ENCODE results near the gene HIGD1A. TPM values are rescaled to one million over a fixed set of nuclear protein-coding genes. Genes with fewer than 3 reads are reported as not detected.

Gene HIGD1A
- polyA plus RNA-seq, 1 donor (not counting 4 experiments of a cell fraction or from before 2014, with no cell fraction given) = 443 TPM

DNA sequence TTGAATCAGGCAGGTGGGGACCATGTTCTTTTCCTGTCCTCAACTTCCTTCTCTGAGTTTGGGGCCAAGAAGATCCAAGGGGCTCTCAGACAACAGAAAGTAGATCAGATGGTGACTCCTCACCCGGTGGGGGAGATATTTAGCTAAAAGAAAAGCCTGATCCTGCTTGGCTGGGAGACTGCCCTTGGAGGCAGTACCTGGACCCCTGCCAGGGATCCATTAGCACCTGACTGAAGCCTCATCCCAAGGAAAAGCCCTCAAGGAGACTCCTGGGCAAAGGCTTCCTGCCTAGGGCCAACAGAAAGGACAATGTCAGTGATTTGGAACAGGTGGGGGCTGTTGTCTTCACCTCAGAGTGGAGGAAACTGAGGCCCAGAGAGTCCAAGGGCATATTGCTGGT lies 68.2 kb downstream of the HIGD1A start:
- no peak for FAIRE-seq

GRCh38 chr3:42735615-42736014 lies 68.7 kb downstream of the HIGD1A start:
- no peak for DNase-seq (ENCODE audit: low read depth, low spot score)
- dilution Hi-C loops (cut with MboI; ENCODE audit: extremely low pct_ligation_motif_present, low sequenced_read_pairs) = no loop called here
- H3K79me2 ChIP-seq (ENCODE audit: control insufficient read depth, insufficient read depth, low read length) = no peaks in the 10 kb centered on the region

More for the DNA sequence above, 68.2 kb downstream of the HIGD1A start:
- H3K27me3 ChIP-seq (ENCODE audit: control insufficient read depth, extremely low read depth, insufficient read depth, low read length) = peaks cover 4% of the 10 kb centered on the region
- H3K9ac ChIP-seq (ENCODE audit: control insufficient read depth, extremely low read depth, insufficient read depth, low read length) = no peak overlapping the region
- no peak overlapping the region for H3K4me2 ChIP-seq (ENCODE audit: control insufficient read depth, extremely low read depth, insufficient read depth, low read depth, low read length)
- no peaks in the 10 kb centered on the region for H3K9me3 ChIP-seq (ENCODE audit: control insufficient read depth, low read depth, low read length)
- H3K27ac ChIP-seq (ENCODE audit: control insufficient read depth, insufficient read depth, low read length) = no peak overlapping the region
- H3K36me3 ChIP-seq (ENCODE audit: control insufficient read depth in 2 of 2, extremely low read depth in 1 of 2, insufficient read depth in 2 of 2, low read length in 2 of 2) = no peaks in the 10 kb centered on the region
- no peaks in the 10 kb centered on the region for H3K9me1 ChIP-seq (ENCODE audit: control insufficient read depth, extremely low read depth, insufficient read depth, low read length)
- dilution Hi-C loops (cut with MboI; ENCODE audit: extremely low pct_ligation_motif_present, low sequenced_read_pairs) = no loop called here
- no peaks in the 10 kb centered on the region for H3K79me2 ChIP-seq (ENCODE audit: control insufficient read depth, insufficient read depth, low read length)
- no peak overlapping the region for H2AFZ ChIP-seq (ENCODE audit: control insufficient read depth, low read length)
- no peak for DNase-seq (ENCODE audit: low read depth, low spot score)
- peaks cover 2% of the 10 kb centered on the region for H4K20me1 ChIP-seq (ENCODE audit: control insufficient read depth, extremely low read depth, insufficient read depth, low read length)
- H3K4me3 ChIP-seq (ENCODE audit: control insufficient read depth in 2 of 3, extremely low read depth in 1 of 3, insufficient read depth in 2 of 3, low read depth in 1 of 3, low read length in 3 of 3) = no peak overlapping the region
- TF ChIP-seq CTCF (optimal IDR thresholded peaks at IDR 0.05 in 1 of 3, IDR thresholded peaks at IDR 0.05 in 1 of 3, conservative IDR thresholded peaks at IDR 0.05 in 1 of 3; ENCODE audit: extremely low read depth in 1 of 3, insufficient read depth in 2 of 3, low read length in 3 of 3) = no peak
- TF ChIP-seq EZH2 (IDR thresholded peaks at IDR 0.05; ENCODE audit: low read length) = no peak
- no peaks in the 10 kb centered on the region for H3K4me1 ChIP-seq (ENCODE audit: control insufficient read depth, extremely low read depth, insufficient read depth, low read length)

More at GRCh38 chr3:42735615-42736014, 68.7 kb downstream of the HIGD1A start:
- no peak for FAIRE-seq
- no peaks in the 10 kb centered on the region for H3K9me1 ChIP-seq (ENCODE audit: control insufficient read depth, extremely low read depth, insufficient read depth, low read length)
- H3K27me3 ChIP-seq (ENCODE audit: control insufficient read depth, extremely low read depth, insufficient read depth, low read length) = peaks cover 4% of the 10 kb centered on the region
- no peak overlapping the region for H3K4me3 ChIP-seq (ENCODE audit: control insufficient read depth in 2 of 3, extremely low read depth in 1 of 3, insufficient read depth in 2 of 3, low read depth in 1 of 3, low read length in 3 of 3)
- no peak overlapping the region for H2AFZ ChIP-seq (ENCODE audit: control insufficient read depth, low read length)
- H3K27ac ChIP-seq (ENCODE audit: control insufficient read depth, insufficient read depth, low read length) = no peak overlapping the region
- H3K4me2 ChIP-seq (ENCODE audit: control insufficient read depth, extremely low read depth, insufficient read depth, low read depth, low read length) = no peak overlapping the region
- TF ChIP-seq EZH2 (IDR thresholded peaks at IDR 0.05; ENCODE audit: low read length) = no peak
- no peak for TF ChIP-seq CTCF (optimal IDR thresholded peaks at IDR 0.05 in 1 of 3, IDR thresholded peaks at IDR 0.05 in 1 of 3, conservative IDR thresholded peaks at IDR 0.05 in 1 of 3; ENCODE audit: extremely low read depth in 1 of 3, insufficient read depth in 2 of 3, low read length in 3 of 3)
- no peaks in the 10 kb centered on the region for H3K36me3 ChIP-seq (ENCODE audit: control insufficient read depth in 2 of 2, extremely low read depth in 1 of 2, insufficient read depth in 2 of 2, low read length in 2 of 2)
- no peaks in the 10 kb centered on the region for H3K9me3 ChIP-seq (ENCODE audit: control insufficient read depth, low read depth, low read length)
- no peak overlapping the region for H3K9ac ChIP-seq (ENCODE audit: control insufficient read depth, extremely low read depth, insufficient read depth, low read length)
- no peaks in the 10 kb centered on the region for H3K4me1 ChIP-seq (ENCODE audit: control insufficient read depth, extremely low read depth, insufficient read depth, low read length)
- H4K20me1 ChIP-seq (ENCODE audit: control insufficient read depth, extremely low read depth, insufficient read depth, low read length) = peaks cover 2% of the 10 kb centered on the region
